Panc1 (cell line): Measurements from ENCODE around the gene ELSPBP1. TPM values are rescaled to one million over a fixed set of nuclear protein-coding genes. Genes with fewer than 3 reads are reported as not detected.

Source experiments
- ATAC-seq: fragments of 200-7000 bp; cut with Tn5 transposase; 2 replicates; pipeline ENCODE4 v1.9.1; 2020; ENCODE audit warnings: mild to moderate bottlenecking, moderate library complexity
- BruUV-seq: library from RNA; stranded (reverse); fragments of 400-500 nt; replicated peaks from 2 replicates; lab custom pipeline; 2021; lab: Mats Ljungman, UMichigan
- CTCF ChIA-PET: fragments of 300-600 bp; sonication (Branson Sonifier 250); formaldehyde crosslinking; loops from one replicate; lab custom pipeline; 2022; ENCODE audit warnings: antibody characterized with exemption; lab: Charles Lee
- POLR2A ChIA-PET: fragments of 300-600 bp; sonication (Branson Sonifier 250); formaldehyde crosslinking; loops from one replicate; lab custom pipeline; 2022; ENCODE audit warnings: antibody characterized with exemption; lab: Charles Lee
- DNase-seq: peaks from one replicate; pipeline ENCODE4 v3.0.0-alpha.2; 2010; ENCODE audit warnings: low read depth, low spot score
- H3K27ac ChIP-seq: 2 replicates; pipeline ENCODE4 v1.5.1; 2011; ENCODE audit warnings: mild to moderate bottlenecking, low read length, inconsistent platforms
- H3K27me3 ChIP-seq: fragments of 200-500 bp; sonication (Bioruptor generic); 2 replicates; pipeline ENCODE4 v1.6.0; 2014; ENCODE audit warnings: low read length, inconsistent platforms; ENCODE audit not compliant: control insufficient read depth, insufficient read depth
- H3K36me3 ChIP-seq: fragments of 200-500 bp; sonication (Bioruptor generic); 2 replicates; pipeline ENCODE4 v1.5.1; 2014; ENCODE audit warnings: inconsistent platforms, mild to moderate bottlenecking, low read length, moderate library complexity; ENCODE audit not compliant: control insufficient read depth, insufficient read depth
- H3K4me1 ChIP-seq: 2 replicates; pipeline ENCODE4 v1.5.1; 2011; ENCODE audit warnings: inconsistent platforms, mild to moderate bottlenecking, low read length, moderate library complexity; ENCODE audit not compliant: control insufficient read depth, insufficient read depth
- H3K4me3 ChIP-seq, 2 experiments: 2 replicates each; pipeline ENCODE4 v1.5.1; 2011 to 2012; ENCODE audit warnings: low read depth in 2 of 2, low read length in 2 of 2, mild to moderate bottlenecking in 2 of 2, inconsistent platforms in 1 of 2, moderate library complexity in 1 of 2
- H3K9me3 ChIP-seq: fragments of 200-500 bp; sonication (Bioruptor generic); 2 replicates; pipeline ENCODE4 v1.5.1; 2014; ENCODE audit warnings: low read depth, mild to moderate bottlenecking, inconsistent platforms, low read length, moderate library complexity; ENCODE audit not compliant: control insufficient read depth, insufficient read depth
- CTCF ChIP-seq: fragments of 450-650 bp; IDR thresholded peaks from 2 replicates; pipeline ENCODE4 v1.5.1; 2017; ENCODE audit warnings: mild to moderate bottlenecking
- POLR2AphosphoS5 ChIP-seq: IDR thresholded peaks from 2 replicates; pipeline ENCODE4 v1.6.1; 2012; ENCODE audit warnings: mild to moderate bottlenecking, low read depth, low read length, moderate library complexity
- REST ChIP-seq, 2 experiments: IDR thresholded peaks; 2 replicates each; pipeline ENCODE4 v1.6.1; 2011 to 2012; ENCODE audit warnings: low read depth in 2 of 2, control low read depth in 1 of 2, low read length in 1 of 2, mild to moderate bottlenecking in 1 of 2, moderate library complexity in 1 of 2; ENCODE audit not compliant: insufficient read depth in 1 of 2
- SIN3A ChIP-seq: IDR thresholded peaks from 2 replicates; pipeline ENCODE4 v1.6.1; 2012; ENCODE audit warnings: low read depth, mild to moderate bottlenecking, low read length, moderate library complexity, borderline replicate concordance; ENCODE audit not compliant: insufficient read depth
- TCF7L2 ChIP-seq: IDR thresholded peaks from 2 replicates; pipeline ENCODE4 v1.6.1; 2011; ENCODE audit warnings: mild to moderate bottlenecking, low read depth, low read length, inconsistent platforms
- in situ Hi-C: cut with HindIII; loops from 2 replicates; pipeline ENCODE4 v1.10.0; 2016; ENCODE audit warnings: low sequenced_read_pairs, low pct_unique_long_range_greater_than_20kb
- intact Hi-C: fragments of 100-400 bp; cut with micrococcal nuclease; formaldehyde crosslinking; loops from one replicate; pipeline ENCODE4 v1.10.0; 2022; ENCODE audit not compliant: unreplicated experiment
- total RNA-seq: library from RNA; stranded (reverse); gene quantifications from one replicate; pipeline ENCODE4 v1.2.1, GENCODE V29; 2021; ENCODE audit not compliant: unreplicated experiment

ELSPBP1 gene
- total RNA-seq, 1 experiment from 2014 or later, result not detected

- POLR2A ChIA-PET, result no interaction called here
- no peaks in the 10 kb centered on the region for H3K4me1 ChIP-seq
- no peak for DNase-seq
- intact Hi-C loops (no loop called here), in situ Hi-C loops (no loop called here)
- H3K27ac ChIP-seq, result no peak overlapping the region
- ATAC-seq, result no peak
- CTCF ChIA-PET, result no interaction called here
- TF ChIP-seq TCF7L2 (no peak), POLR2AphosphoS5 (no peak), SIN3A (no peak), CTCF (no peak), REST (IDR thresholded peaks at IDR 0.05; ENCODE audit: insufficient read depth in 1 of 2, low read depth in 2 of 2, low read length in 1 of 2) (no peak)
- no peaks in the 10 kb centered on the region for H3K36me3 ChIP-seq
- BruUV-seq, result no TSS peak
- H3K27me3 ChIP-seq, result no peaks in the 10 kb centered on the region
- no peak overlapping the region for H3K4me3 ChIP-seq
- H3K9me3 ChIP-seq, result no peaks in the 10 kb centered on the region
These were observed 59.4 kb downstream of the ELSPBP1 start for GRCh38 chr19:48053856-48054255.

- intact Hi-C loops (no loop called here), in situ Hi-C loops (no loop called here)
- BruUV-seq, result no TSS peak
- Histone ChIP-seq H3K27ac (no peak overlapping the region), H3K4me3 (no peak overlapping the region), H3K9me3 (no peaks in the 10 kb centered on the region), H3K27me3 (no peaks in the 10 kb centered on the region), H3K36me3 (no peaks in the 10 kb centered on the region), H3K4me1 (no peaks in the 10 kb centered on the region)
- DNase-seq (no peak), ATAC-seq (no peak)
- POLR2A ChIA-PET, result no interaction called here
- TF ChIP-seq POLR2AphosphoS5, result no peak
- TF ChIP-seq SIN3A, result no peak
- no peak for TF ChIP-seq REST (IDR thresholded peaks at IDR 0.05; ENCODE audit: insufficient read depth in 1 of 2, low read depth in 2 of 2, low read length in 1 of 2)
- no peak for TF ChIP-seq TCF7L2
- TF ChIP-seq CTCF, result no peak
- CTCF ChIA-PET, result no interaction called here
These were observed 64.9 kb downstream of the ELSPBP1 start for GRCh38 chr19:48059331-48059730.
